ENCODE measurements around the gene UBR3. TPM values are rescaled to one million over a fixed set of nuclear protein-coding genes. Genes with fewer than 3 reads are reported as not detected.

Gene UBR3
- total and polyA plus RNA-seq, 12 donors, result 21.0 to 146 (median 115) TPM

DNA sequence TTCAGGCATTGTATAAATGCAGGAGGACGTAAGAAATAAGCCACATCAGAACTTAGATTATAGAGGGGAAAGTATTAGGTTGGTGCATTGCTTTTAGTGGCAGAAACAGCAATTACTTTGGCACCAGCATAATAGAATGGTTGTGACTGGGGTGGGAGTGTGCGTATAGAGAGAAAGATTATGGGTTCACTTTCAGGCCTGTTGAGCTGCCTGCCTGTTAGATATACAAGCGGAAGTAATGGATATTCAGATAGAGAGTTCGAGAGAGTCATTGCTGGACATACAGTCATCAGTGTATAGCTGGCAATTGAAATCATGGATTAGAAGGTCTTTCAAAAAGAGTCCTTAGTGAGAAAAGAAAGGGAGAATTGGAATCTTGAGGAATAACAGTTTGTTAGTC, 211.5 kb downstream of the UBR3 start:
- TF ChIP-seq, protein P1, sequence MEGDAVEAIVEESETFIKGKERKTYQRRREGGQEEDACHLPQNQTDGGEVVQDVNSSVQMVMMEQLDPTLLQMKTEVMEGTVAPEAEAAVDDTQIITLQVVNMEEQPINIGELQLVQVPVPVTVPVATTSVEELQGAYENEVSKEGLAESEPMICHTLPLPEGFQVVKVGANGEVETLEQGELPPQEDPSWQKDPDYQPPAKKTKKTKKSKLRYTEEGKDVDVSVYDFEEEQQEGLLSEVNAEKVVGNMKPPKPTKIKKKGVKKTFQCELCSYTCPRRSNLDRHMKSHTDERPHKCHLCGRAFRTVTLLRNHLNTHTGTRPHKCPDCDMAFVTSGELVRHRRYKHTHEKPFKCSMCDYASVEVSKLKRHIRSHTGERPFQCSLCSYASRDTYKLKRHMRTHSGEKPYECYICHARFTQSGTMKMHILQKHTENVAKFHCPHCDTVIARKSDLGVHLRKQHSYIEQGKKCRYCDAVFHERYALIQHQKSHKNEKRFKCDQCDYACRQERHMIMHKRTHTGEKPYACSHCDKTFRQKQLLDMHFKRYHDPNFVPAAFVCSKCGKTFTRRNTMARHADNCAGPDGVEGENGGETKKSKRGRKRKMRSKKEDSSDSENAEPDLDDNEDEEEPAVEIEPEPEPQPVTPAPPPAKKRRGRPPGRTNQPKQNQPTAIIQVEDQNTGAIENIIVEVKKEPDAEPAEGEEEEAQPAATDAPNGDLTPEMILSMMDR (IDR thresholded peaks at IDR 0.05), result no peak
- Histone ChIP-seq H3K9me3 (no peaks in the 10 kb centered on the region), H3K4me3 (no peak overlapping the region), H3K27ac (no peak overlapping the region), H3K36me3 (peaks cover 0 to 52% (median 12%) of the 10 kb centered on the region in 9 donors), H3K4me1 (no peaks in the 10 kb centered on the region), H3K27me3 (no peaks in the 10 kb centered on the region)
- 95% methylated on average over 4 of the region's 4 CpGs for WGBS, 2 donors
- ATAC-seq (no peak), DNase-seq (no peak)
- intact Hi-C loops (cut with DNase I), result no loop called here

DNA sequence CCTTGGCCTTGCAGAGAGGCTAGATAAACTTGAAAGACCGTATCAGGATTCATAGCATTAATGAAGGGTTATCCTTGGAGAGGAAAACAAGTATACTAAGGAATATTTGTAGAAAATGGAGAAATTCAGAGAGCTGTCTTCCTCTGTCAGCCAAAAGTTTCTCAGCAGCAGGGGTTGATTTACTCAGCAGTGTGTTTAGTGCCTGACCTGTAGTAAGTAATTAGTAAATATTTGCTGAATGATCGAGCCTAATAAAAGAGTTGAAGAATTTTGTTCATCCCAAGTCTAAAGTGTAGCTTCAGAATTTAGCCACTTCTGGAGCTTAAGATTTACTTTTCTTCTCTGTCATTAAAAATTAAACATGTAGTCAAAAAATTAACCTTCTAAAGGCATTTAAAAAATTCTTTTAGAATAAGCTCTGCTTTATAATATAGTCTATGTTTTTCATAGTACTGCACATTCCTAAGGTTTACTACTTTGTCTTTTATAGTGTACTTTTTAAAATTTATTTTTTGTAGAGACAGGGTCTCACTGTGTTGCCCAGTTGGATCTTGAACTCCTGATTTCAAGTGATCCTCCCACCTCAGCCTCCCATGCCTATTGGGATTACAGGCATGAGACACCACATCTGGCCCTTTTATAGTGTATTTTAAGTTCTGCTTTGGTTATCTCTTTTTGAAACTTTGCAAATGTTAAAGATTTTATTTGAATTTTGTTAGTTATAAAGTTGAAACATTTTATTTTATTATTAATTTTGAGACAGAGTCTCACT, 212.3 kb downstream of the UBR3 start:
- 91 to 92% methylated on average over 2 of the region's 2 CpGs for WGBS, 2 donors
- H3K4me1 ChIP-seq, result no peaks in the 10 kb centered on the region
- no peak for ATAC-seq
- intact Hi-C loops (cut with DNase I), result no loop called here
- no peak overlapping the region for H3K4me3 ChIP-seq
- TF ChIP-seq, protein P1 (IDR thresholded peaks at IDR 0.05), result no peak
- H3K27me3 ChIP-seq, result no peaks in the 10 kb centered on the region
- no peak for DNase-seq
- H3K9me3 ChIP-seq, result no peaks in the 10 kb centered on the region
- H3K36me3 ChIP-seq, result peaks cover 0 to 54% (median 12%) of the 10 kb centered on the region in 9 donors
- H3K27ac ChIP-seq, result no peak overlapping the region

DNA sequence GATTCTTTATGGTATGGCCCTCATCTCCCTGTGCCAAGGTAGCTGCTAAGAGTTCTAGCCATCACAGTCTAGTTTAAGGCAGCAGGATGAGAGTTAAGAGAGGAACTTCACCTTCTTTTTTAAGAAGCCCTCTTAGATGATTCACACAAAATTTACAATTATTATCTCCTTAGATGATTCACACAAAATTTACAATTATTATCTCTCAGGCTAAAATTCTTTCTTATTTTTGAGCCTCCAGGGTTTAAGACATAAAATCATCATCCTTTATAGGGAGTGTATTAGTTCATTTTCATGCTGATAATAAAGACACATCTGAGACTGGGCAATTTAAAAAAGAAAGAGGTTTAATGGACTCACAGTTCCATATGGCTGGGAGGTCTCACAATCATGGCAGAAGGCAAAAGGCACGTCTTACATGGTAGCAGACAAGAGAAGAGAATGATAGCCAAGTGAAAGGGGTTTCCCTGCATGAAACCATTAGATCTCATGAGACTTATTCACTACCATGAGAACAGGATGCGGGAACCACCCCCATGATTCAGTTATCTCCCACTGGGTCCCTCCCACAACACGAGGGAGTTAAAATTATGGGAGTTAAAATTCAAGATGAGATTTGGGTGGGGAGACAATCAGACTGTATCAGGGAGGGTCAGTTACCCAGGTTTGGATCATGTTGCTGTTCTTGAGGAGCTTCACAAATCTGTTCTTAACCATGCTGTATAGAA, 217.7 kb downstream of the UBR3 start:
- H3K27me3 ChIP-seq, result no peaks in the 10 kb centered on the region
- TF ChIP-seq, protein P1 (IDR thresholded peaks at IDR 0.05), result no peak

DNA sequence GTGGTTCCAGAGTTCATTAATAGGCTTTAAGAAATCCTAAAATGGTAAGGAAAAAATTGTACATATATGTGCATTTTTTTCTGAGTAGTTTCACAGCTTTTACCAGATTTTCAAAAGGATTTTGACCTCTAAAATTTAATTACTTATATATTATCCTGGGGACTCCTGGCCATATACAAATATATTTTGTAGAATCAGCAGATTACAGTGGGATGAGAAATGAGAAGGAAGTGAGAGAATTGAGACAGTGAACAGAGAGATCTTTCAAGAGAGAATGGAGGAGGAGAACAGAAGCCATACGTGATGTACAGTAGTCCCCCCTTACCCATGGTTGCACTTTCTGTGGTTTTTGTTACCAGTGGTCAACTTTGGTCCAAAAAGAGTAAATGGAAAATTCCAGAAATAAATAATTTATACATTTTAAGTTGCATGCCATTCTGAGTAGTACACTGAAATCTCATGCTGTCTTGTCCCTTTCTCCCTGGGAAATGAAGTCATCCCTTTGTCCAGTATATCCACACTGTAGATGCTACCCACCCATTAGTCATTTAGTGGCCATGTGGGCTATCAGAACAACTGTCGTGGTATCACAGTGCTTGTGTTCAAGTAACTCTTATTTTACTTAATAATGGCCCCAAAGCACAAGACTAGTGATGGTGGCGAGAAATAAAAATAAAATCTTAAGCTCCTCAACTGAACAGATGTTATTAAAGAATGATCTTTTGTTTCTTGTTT, 220.2 kb downstream of the UBR3 start:
- no peaks in the 10 kb centered on the region for H3K9me3 ChIP-seq
- DNase-seq (no peak), ATAC-seq (no peak)
- 97 to 99% methylated on average over 3 of the region's 3 CpGs for WGBS, 2 donors
- intact Hi-C loops (cut with DNase I), result no loop called here
- H3K36me3 ChIP-seq, result peaks cover 0 to 72% (median 0%) of the 10 kb centered on the region in 9 donors
- TF ChIP-seq, protein P1 (IDR thresholded peaks at IDR 0.05), result no peak
- no peak overlapping the region for H3K4me3 ChIP-seq
- H3K27me3 ChIP-seq, result no peaks in the 10 kb centered on the region
- H3K4me1 ChIP-seq, result peaks cover 0 to 7% (median 0%) of the 10 kb centered on the region in 9 donors
- no peak overlapping the region for H3K27ac ChIP-seq

More for the DNA sequence above, 217.7 kb downstream of the UBR3 start:
- Histone ChIP-seq H3K27ac (no peak overlapping the region), H3K4me3 (no peak overlapping the region), H3K4me1 (no peaks in the 10 kb centered on the region), H3K9me3 (no peaks in the 10 kb centered on the region), H3K36me3 (peaks cover 0 to 72% (median 14%) of the 10 kb centered on the region in 9 donors)
- DNase-seq (no peak), ATAC-seq (no peak)
- WGBS, 2 donors, result 77 to 81% methylated on average over 3 of the region's 3 CpGs
- intact Hi-C loops (cut with DNase I), result no loop called here

All from heart right ventricle (tissue), 16 donors.